Subcutaneous adipose tissue (tissue), 4 donors: ENCODE data around the gene FST. TPM values are rescaled to one million over a fixed set of nuclear protein-coding genes. Genes with fewer than 3 reads are reported as not detected.

ENCODE experiments used
- CTCF ChIP-seq: fragments of 450-650 bp; IDR thresholded peaks from one replicate; pipeline ENCODE4 v1.5.1; 2016; ENCODE audit warnings: low read depth, mild to moderate bottlenecking, control low read depth, antibody characterized with exemption, moderate library complexity
- total RNA-seq, 4 donors: library from RNA; depleted of rRNA; stranded (reverse); fragments of >200 nt; gene quantifications; one replicate each; pipeline ENCODE4 v1.1.0, GENCODE V29; 2016

The FST gene
- total RNA-seq, 4 donors from 2014 or later = 14.3 to 21.6 (median 16.9) TPM

- no peak for TF ChIP-seq CTCF
These were observed 41.6 kb upstream of the FST start for GRCh38 chr5:53438486-53439472.

GRCh38 chr5:53442961-53443360 lies 37.5 kb upstream of the FST start:
- TF ChIP-seq CTCF = no peak

DNA sequence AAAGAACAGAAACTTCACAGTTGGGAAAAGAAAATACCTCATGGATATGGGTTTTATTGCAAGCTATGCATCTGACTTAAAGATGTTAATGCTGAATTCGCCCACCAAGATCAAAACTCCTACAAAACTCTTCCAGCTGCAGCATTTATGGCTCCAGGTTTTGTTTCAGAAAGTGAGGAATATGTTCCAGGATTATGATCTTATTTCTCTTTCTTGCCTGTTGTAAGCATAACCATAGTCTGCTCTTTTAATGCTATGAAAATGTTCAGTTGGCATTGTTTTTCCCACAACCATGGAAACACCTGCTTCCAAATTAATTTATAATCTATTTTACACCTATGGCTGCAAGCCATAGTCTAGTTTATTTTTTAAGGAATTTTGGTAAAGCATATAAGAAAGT lies 34.9 kb upstream of the FST start:
- TF ChIP-seq CTCF = no peak

GRCh38 chr5:53446908-53447307 lies 33.5 kb upstream of the FST start:
- TF ChIP-seq CTCF = no peak

DNA sequence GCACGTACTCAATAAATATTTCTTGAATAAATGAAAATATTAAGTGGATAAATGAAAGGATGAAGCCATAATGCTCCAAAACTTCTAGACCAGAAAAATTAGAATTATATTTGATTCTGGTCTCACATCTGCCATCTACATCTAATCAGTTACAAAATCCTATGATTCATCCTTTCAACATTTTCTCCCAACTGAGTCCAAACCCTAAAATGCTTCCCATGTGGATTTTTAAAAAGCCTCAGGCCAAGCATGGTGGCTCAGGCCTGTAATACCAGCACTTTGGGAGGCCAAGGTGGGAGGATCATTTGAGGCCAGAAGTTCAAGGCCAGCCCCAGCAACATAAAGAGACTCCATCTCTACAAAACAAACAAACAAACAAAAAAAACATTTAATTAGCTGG lies 31.6 kb upstream of the FST start:
- TF ChIP-seq CTCF = no peak

- no peak for TF ChIP-seq CTCF
These were observed 26.3 kb upstream of the FST start for GRCh38 chr5:53453898-53454718.

GRCh38 chr5:53454719-53455000 lies 25.8 kb upstream of the FST start:
- TF ChIP-seq CTCF = no peak
